GM18951 (cell line): Measurements from ENCODE around the gene SURF2.
"Not testable (repeated sequence)": the region's sequence is repeated elsewhere in the genome, so short reads cannot be mapped to it uniquely, and the experiment has no call there.

ENCODE experiments used
- POLR2A ChIP-seq: IDR thresholded peaks from 4 replicates; pipeline ENCODE4 v1.6.1; 2011; ENCODE audit warnings: mild to moderate bottlenecking; ENCODE audit not compliant: insufficient read length, insufficient read depth; ENCODE audit errors: extremely low read depth
- in situ Hi-C: fragments of 300-500 bp; cut with MboI; formaldehyde crosslinking; loops from one replicate; pipeline ENCODE4 v1.12.0; 2022; ENCODE audit warnings: low sequenced_read_pairs, mixed read lengths, inconsistent platforms; ENCODE audit not compliant: unreplicated experiment

The SURF2 gene

DNA sequence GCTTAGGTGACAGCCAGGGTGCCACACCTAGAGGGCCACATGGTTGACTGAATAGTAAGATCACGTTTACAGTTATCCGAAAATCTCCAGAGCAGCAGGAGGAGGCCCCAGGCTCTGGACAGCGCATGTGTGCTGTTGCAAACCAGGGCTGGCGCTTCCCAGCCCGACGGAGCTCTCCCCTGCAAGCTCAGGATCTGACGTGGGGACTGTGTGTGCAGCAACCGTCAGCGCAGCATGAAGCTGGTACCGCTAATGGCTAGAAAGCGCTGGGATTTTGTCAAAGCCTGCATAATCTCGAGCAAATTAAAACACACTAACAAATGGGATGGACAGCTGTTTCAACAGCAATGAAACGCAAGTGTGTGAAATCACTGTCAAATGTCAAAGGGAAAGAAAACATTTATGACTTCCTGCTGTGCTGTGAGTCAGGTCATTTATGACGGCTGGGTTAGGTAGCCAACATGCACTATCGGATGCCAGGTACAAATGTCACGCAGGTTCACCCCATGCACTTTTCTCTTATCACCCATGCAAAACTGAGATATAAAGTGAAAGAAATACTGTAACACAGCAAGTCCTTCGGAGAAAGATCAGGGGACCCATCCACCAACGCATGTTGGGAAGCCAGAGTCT lies 12.0 kb downstream of the SURF2 start:
- in situ Hi-C loops, result no loop called here
- TF ChIP-seq POLR2A, result no peak

GRCh38 chr9:133369422-133369821 lies 13.1 kb downstream of the SURF2 start:
- in situ Hi-C loops, result no loop called here
- TF ChIP-seq POLR2A, result no peak

DNA sequence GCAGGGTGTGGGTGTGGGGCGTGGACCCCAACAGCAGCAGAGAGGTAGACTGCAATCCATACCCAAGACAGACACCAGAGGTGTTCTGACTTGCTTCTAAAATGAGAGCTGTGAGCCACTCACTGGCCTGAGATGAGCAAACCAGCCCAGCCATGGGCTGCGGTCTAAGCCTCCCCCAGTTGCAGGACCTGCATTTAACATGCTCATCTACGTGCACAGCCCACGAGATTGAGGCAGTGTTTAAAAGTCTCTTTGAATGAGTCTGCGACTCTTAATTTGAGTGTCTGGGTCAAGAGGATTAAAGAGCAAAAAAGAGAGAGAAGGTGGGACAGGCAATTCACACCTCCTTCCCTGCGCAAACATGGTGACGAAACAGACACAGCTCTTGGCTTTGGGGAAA lies 13.6 kb downstream of the SURF2 start:
- in situ Hi-C loops, result no loop called here
- no peak for TF ChIP-seq POLR2A

DNA sequence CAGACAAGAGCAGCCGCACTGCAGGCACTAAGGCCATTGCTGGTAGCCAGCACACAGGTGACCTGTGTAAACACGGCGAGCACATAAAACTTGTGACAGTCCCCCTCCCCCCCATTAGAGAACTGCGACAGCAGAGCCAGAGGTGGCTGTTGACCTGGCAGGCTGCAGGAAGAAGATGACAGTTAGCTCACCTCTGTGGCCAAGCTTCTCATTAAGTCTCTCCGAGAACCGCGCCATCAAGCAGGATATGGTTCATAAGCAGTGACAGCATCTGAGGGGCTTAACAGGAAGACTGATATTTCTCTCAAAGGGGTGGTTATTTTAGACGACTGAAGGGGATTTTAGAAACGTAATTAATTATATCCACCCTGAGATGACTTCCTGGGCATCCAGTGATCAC lies 14.3 kb downstream of the SURF2 start:
- in situ Hi-C loops, result no loop called here
- TF ChIP-seq POLR2A, result no peak

DNA sequence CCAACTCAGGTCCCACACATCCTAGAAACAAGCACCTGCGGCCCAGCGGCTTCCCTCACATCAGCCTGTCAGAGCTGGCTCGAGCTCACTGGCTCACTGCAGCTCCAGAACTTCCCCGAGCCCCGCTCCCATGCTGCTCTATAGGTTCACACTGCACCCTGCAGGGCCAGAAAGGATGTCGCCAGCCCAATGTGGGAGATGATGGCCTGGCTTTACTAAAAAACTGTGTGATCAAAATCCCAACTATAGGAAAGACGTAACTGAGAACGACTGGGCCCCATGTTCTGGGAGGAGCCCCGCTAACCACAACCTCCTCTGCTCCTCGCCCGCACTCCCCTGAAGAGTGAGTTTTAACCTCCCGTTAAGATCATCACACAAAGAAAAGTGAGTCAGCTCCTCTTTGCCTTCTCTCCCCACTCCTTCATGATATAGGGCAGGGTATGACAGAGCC lies 14.9 kb downstream of the SURF2 start:
- no peak for TF ChIP-seq POLR2A
- in situ Hi-C loops, result no loop called here

GRCh38 chr9:133372144-133372543 lies 15.8 kb downstream of the SURF2 start:
- TF ChIP-seq POLR2A, result no peak
- in situ Hi-C loops, result no loop called here

GRCh38 chr9:133374612-133375115 lies 18.3 kb downstream of the SURF2 start:
- in situ Hi-C loops, result no loop called here
- TF ChIP-seq POLR2A, result no peak

DNA sequence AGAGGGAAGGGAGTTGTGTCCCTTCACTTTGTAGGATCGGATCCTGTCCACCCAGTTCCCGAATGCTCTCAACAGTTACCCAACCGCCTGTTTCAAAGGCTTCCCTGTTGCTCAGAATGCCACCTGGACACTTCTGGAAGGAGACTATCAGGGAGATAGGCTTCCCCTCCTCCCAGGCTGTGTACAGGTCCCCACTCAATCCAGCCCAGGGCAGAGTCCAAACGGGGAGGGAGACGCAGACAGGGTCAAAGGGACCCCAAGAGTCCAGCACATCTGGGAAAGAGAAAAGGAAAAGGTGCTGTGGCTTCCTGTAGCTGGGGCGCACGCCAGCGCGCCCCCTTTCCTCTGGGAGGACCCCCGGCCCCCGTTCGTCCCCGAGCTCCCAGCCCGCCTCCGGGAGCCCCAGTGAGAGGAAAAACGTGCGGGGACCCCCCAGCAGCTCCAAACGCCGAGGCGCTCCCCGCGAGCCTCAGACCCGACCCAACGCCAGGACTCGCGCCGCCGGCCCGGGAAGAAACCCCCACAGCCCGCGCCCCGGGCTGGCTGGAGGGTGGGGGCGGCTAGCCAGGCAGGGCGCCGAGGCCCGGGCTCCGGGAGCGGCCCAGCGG lies 18.9 kb downstream of the SURF2 start:
- in situ Hi-C loops, result no loop called here

GRCh38 chr9:133375724-133376654 lies 19.6 kb downstream of the SURF2 start, which contains the start of the genes STKLD1 and SURF4:
Gene STKLD1, plus strand, starts transcription at chr9:133376366. Its CDS starts 108 bp downstream, at chr9:133376474.
Gene SURF4, minus strand, starts transcription at chr9:133376060. Its CDS starts 91 bp downstream, at chr9:133375969.
- TF ChIP-seq POLR2A, result peak; percentile 92
- in situ Hi-C loops, result no loop called here

More for the DNA sequence above, 18.9 kb downstream of the SURF2 start:
- no peak for TF ChIP-seq POLR2A

GRCh38 chr9:133377280-133377679 lies 20.9 kb downstream of the SURF2 start:
- in situ Hi-C loops, result not testable (repeated sequence)

DNA sequence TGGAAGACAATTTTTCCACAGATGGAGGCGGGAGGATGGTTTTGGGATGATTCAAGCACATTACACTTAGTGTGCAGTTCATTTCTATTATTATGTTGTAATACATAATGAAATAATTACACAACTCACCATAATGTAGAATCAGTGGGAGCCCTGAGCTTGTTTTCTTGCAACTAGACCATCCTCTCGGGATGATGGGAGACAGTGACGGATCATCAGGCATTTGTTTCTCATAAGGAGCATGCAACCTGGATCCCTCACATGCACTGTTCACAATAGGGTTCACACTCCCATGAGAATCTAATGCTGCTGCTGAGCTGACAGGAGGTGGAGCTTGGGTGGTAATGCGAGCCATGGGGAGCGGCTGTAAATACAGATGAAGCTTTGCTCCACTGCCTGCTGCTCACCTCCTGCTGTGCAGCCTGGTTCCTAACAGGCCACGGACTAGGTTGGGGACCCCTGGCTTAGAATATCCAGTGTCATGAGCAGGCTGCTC lies 21.4 kb downstream of the SURF2 start:
- in situ Hi-C loops, result no loop called here
- no peak for TF ChIP-seq POLR2A

DNA sequence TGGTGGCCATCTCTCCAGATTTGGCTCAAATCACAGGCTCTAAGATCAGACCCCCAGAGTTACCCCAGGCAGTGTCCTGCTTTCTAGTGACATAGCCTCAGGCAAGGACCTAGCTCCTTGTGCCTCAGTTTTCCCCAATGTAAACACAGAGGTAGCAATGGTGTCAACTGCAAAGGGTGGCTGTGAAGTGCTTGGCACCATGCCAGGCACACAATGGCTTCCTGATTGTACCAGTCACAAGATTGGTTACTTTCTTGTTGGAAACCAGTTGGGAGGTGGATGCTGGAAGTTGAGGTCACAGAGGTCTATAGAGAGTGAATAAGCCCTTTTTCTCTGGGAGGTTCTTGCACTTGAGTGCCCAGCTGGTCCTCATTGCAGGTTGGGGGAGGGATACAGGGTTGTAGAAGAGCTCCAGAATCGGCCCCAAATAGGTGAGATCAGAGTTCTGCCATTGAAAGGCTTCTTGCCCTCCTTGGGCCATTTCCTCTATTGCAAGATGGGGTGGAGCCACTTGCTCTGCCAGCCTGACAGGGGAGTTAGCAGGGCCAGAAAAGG lies 22.1 kb downstream of the SURF2 start:
- in situ Hi-C loops, result no loop called here
- no peak for TF ChIP-seq POLR2A
